PC-3 (cell line): Measurements from ENCODE around the gene BRD3. TPM values are rescaled to one million over a fixed set of nuclear protein-coding genes. Genes with fewer than 3 reads are reported as not detected.
"Not testable (repeated sequence)": the region's sequence is repeated elsewhere in the genome, so short reads cannot be mapped to it uniquely, and the experiment has no call there.

Experiments
- ATAC-seq: fragments of 200-7000 bp; cut with Tn5 transposase; 2 replicates; pipeline ENCODE4 v1.9.1; 2020; ENCODE audit warnings: mild to moderate bottlenecking, moderate library complexity
- BruUV-seq: library from RNA; stranded (reverse); fragments of 400-500 nt; replicated peaks from 2 replicates; lab custom pipeline; 2021; lab: Mats Ljungman, UMichigan
- CTCF ChIA-PET: fragments of 300-600 bp; sonication (Branson Sonifier 250); formaldehyde crosslinking; loops from one replicate; lab custom pipeline; 2022; ENCODE audit warnings: antibody characterized with exemption; lab: Charles Lee
- POLR2A ChIA-PET: fragments of 300-600 bp; sonication (Branson Sonifier 250); formaldehyde crosslinking; loops from one replicate; lab custom pipeline; 2022; ENCODE audit warnings: antibody characterized with exemption; ENCODE audit not compliant: unreplicated experiment; lab: Charles Lee
- DNase-seq: peaks from one replicate; pipeline ENCODE4 v3.0.0-alpha.2; 2015
- H2AFZ ChIP-seq: fragments of 300-600 bp; sonication (generic); 2 replicates; pipeline ENCODE4 v1.6.0; 2016; ENCODE audit warnings: antibody characterized with exemption, low read length
- H3F3A ChIP-seq: fragments of 300-600 bp; sonication (generic); one replicate; pipeline ENCODE4 v1.6.0; 2017; ENCODE audit warnings: antibody characterized with exemption, low read length, control low read depth, mild to moderate bottlenecking; ENCODE audit not compliant: unreplicated experiment
- H3K27ac ChIP-seq: fragments of 300-600 bp; sonication (generic); 2 replicates; pipeline ENCODE4 v1.5.1; 2016; ENCODE audit warnings: mild to moderate bottlenecking, low read length
- H3K27me3 ChIP-seq: fragments of 300-600 bp; sonication (generic); 2 replicates; pipeline ENCODE4 v1.6.1; 2016; ENCODE audit warnings: low read length, mixed read lengths
- H3K36me3 ChIP-seq: fragments of 300-600 bp; sonication (generic); 2 replicates; pipeline ENCODE4 v1.6.1; 2016; ENCODE audit warnings: low read depth, mixed run types, low read length, mixed read lengths
- H3K4me1 ChIP-seq: fragments of 300-600 bp; sonication (generic); 2 replicates; pipeline ENCODE4 v1.5.1; 2016; ENCODE audit warnings: low read length; ENCODE audit not compliant: insufficient read depth
- H3K4me2 ChIP-seq: fragments of 300-600 bp; sonication (generic); 2 replicates; pipeline ENCODE4 v1.6.0; 2016; ENCODE audit warnings: low read length
- H3K4me3 ChIP-seq: fragments of 300-600 bp; sonication (generic); 2 replicates; pipeline ENCODE4 v1.5.1; 2016; ENCODE audit warnings: mild to moderate bottlenecking, low read length, mixed read lengths
- H3K79me2 ChIP-seq: fragments of 300-600 bp; sonication (generic); 2 replicates; pipeline ENCODE4 v1.6.1; 2017; ENCODE audit warnings: low read length, mixed read lengths
- H3K9ac ChIP-seq: fragments of 300-600 bp; sonication (generic); 2 replicates; pipeline ENCODE4 v1.6.0; 2016; ENCODE audit warnings: mild to moderate bottlenecking, low read length
- H3K9me2 ChIP-seq: fragments of 300-600 bp; sonication (generic); replicated peaks from 2 replicates; pipeline ENCODE4 v1.6.1; 2016; ENCODE audit warnings: mixed run types, low read length, mixed read lengths
- H3K9me3 ChIP-seq: fragments of 300-600 bp; sonication (generic); 2 replicates; pipeline ENCODE4 v1.6.1; 2016; ENCODE audit warnings: low read length, mixed read lengths
- H4K20me1 ChIP-seq: fragments of 300-600 bp; sonication (generic); 2 replicates; pipeline ENCODE4 v1.6.1; 2016; ENCODE audit warnings: low read length, mixed read lengths
- CTCF ChIP-seq: fragments of 300-600 bp; sonication (generic); conservative IDR thresholded peaks from 2 replicates; pipeline ENCODE4 v1.5.1; 2017; ENCODE audit warnings: antibody characterized with exemption, low read depth, mild to moderate bottlenecking, low read length
- EZH2 ChIP-seq: fragments of 300-600 bp; sonication (generic); IDR thresholded peaks from one replicate; pipeline ENCODE4 v1.6.1; 2017; ENCODE audit warnings: antibody characterized with exemption, mild to moderate bottlenecking, low read length; ENCODE audit not compliant: unreplicated experiment
- EZH2phosphoT487 ChIP-seq: fragments of 300-600 bp; sonication (generic); IDR thresholded peaks from 2 replicates; pipeline ENCODE4 v1.6.1; 2018; ENCODE audit warnings: mild to moderate bottlenecking, antibody characterized with exemption, low read length, borderline replicate concordance
- intact Hi-C: fragments of 100-400 bp; cut with micrococcal nuclease; formaldehyde crosslinking; loops from 2 replicates; pipeline ENCODE4 v1.9.0; 2023
- total RNA-seq: library from RNA; depleted of rRNA; stranded (reverse); fragments of >200 nt; gene quantifications from 2 replicates; pipeline ENCODE4 v1.2.3, GENCODE V29; 2014

The BRD3 gene
- total RNA-seq, 1 experiment from 2014 or later, result 5.5 TPM

GRCh38 chr9:134076644-134077043, 8.8 kb upstream of the BRD3 start:
- H3K36me3 ChIP-seq, result no peaks in the 10 kb centered on the region
- BruUV-seq, result no TSS peak
- no peak for DNase-seq
- H3K9me3 ChIP-seq, result no peaks in the 10 kb centered on the region
- H3K4me2 ChIP-seq, result no peak overlapping the region
- no peak overlapping the region for H3K27ac ChIP-seq
- no peaks in the 10 kb centered on the region for H3K9me2 ChIP-seq
- ATAC-seq, result no peak
- POLR2A ChIA-PET, result no interaction called here
- H3K4me3 ChIP-seq, result no peak overlapping the region
- TF ChIP-seq CTCF (no peak), EZH2phosphoT487 (no peak), EZH2 (no peak)
- no peaks in the 10 kb centered on the region for H3K27me3 ChIP-seq
- no peaks in the 10 kb centered on the region for H3K79me2 ChIP-seq
- H3K4me1 ChIP-seq, result no peaks in the 10 kb centered on the region
- no peak overlapping the region for H3K9ac ChIP-seq
- H4K20me1 ChIP-seq, result no peaks in the 10 kb centered on the region
- H2AFZ ChIP-seq, result no peak overlapping the region
- intact Hi-C loops, result no loop called here
- no peaks in the 10 kb centered on the region for H3F3A ChIP-seq
- CTCF ChIA-PET, result no interaction called here

- DNase-seq, result not testable (repeated sequence)
These were observed 7.9 kb upstream of the BRD3 start for GRCh38 chr9:134075689-134076088.

GRCh38 chr9:134073500-134073899, 5.7 kb upstream of the BRD3 start:
- Histone ChIP-seq H3K27me3 (no peaks in the 10 kb centered on the region; the same call in 1 of the 2 replicates), H2AFZ (no peak overlapping the region), H3K9ac (no peak overlapping the region), H3K4me3 (no peak overlapping the region), H3K9me2 (no peaks in the 10 kb centered on the region), H3K4me2 (no peak overlapping the region), H3K9me3 (no peaks in the 10 kb centered on the region), H3K27ac (no peak overlapping the region), H3K36me3 (no peaks in the 10 kb centered on the region), H4K20me1 (no peaks in the 10 kb centered on the region), H3F3A (no peaks in the 10 kb centered on the region), H3K4me1 (no peaks in the 10 kb centered on the region), H3K79me2 (no peaks in the 10 kb centered on the region)
- BruUV-seq, result no TSS peak
- ChIA-PET POLR2A (no interaction called here), CTCF (no interaction called here)
- ATAC-seq (no peak), DNase-seq (no peak)
- intact Hi-C loops, result no loop called here
- TF ChIP-seq EZH2phosphoT487, result no peak
- no peak for TF ChIP-seq CTCF
- TF ChIP-seq EZH2, result no peak

More at GRCh38 chr9:134075689-134076088, 7.9 kb upstream of the BRD3 start:
- H3K4me3 ChIP-seq, H3K36me3 ChIP-seq, H3K4me1 ChIP-seq, H3K79me2 ChIP-seq, CTCF ChIA-PET, H4K20me1 ChIP-seq, POLR2A ChIA-PET, H3K27me3 ChIP-seq, H3K9ac ChIP-seq, H3K9me3 ChIP-seq, H3K9me2 ChIP-seq, BruUV-seq, H3F3A ChIP-seq, intact Hi-C loops, H2AFZ ChIP-seq, ATAC-seq, H3K4me2 ChIP-seq, H3K27ac ChIP-seq: not testable (repeated sequence)

- H2AFZ ChIP-seq, DNase-seq, H3K79me2 ChIP-seq, CTCF ChIA-PET, intact Hi-C loops, H3K36me3 ChIP-seq, H4K20me1 ChIP-seq, ATAC-seq, POLR2A ChIA-PET, H3K27ac ChIP-seq, H3K4me2 ChIP-seq, H3K4me1 ChIP-seq, H3K4me3 ChIP-seq, H3K27me3 ChIP-seq, BruUV-seq, H3K9me3 ChIP-seq, H3K9me2 ChIP-seq, H3F3A ChIP-seq, H3K9ac ChIP-seq: not testable (repeated sequence)
These were observed 4.9 kb upstream of the BRD3 start for GRCh38 chr9:134072683-134073082.
